ENCODE data around the gene SHISAL1.

Gene SHISAL1

DNA sequence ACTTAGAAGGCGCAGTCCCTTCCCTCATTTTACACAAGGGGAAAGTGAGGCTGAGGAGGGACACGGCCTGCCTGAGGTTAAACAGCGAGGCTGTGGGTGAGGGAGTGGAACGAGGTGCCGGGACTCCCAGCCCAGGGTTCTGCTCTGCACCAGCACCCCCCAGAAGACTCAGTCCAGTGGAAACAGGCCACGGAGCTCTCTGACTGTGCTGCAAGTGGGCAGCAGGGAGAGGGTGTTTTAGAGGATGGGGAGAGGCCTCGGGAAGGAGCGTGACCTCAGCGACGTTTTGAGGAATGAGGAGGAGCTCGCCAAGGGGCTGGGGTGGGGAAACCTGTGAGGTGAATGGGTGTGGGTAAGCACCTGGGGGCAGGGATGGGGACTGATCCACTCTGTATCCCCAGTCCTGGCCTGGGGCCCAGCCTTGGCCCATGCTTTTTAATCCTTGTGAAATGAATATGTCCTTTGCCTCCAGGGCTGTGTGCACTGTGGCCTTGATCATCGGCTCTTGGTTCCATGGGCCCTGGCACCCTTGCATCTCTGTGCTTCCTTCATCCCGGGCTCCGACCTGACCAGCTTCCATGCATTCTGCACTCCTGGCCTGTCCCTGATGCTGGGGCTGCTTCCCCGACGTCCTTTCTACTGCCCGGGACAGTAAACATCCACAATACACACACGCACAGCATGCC is 44.2 kb downstream of the SHISAL1 start:
- no peak for FAIRE-seq
- no peak for DNase-seq (ENCODE audit: extremely low spot score, insufficient read length, low read depth)

DNA sequence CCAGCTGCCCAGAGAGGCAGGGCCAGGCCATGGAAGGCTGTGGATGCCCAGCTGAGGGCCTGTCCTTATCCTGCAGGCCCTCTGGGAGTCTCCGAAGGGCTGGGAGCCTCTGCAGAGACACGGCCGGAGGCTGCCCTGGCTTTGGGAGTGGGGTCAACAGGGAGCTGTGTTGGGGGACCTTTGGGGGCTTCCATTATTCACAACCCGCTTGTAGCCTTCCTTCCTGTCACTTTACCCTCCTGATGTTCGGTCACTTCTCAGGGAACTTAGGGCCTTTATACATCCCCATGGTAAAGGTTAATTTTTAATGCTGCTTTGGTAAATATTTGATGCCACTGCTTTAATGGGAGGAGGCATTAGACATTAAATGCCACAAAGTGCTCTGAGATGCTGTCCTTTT is 44.9 kb downstream of the SHISAL1 start:
- no peak for DNase-seq (ENCODE audit: extremely low spot score, insufficient read length, low read depth)
- no peak for FAIRE-seq

DNA sequence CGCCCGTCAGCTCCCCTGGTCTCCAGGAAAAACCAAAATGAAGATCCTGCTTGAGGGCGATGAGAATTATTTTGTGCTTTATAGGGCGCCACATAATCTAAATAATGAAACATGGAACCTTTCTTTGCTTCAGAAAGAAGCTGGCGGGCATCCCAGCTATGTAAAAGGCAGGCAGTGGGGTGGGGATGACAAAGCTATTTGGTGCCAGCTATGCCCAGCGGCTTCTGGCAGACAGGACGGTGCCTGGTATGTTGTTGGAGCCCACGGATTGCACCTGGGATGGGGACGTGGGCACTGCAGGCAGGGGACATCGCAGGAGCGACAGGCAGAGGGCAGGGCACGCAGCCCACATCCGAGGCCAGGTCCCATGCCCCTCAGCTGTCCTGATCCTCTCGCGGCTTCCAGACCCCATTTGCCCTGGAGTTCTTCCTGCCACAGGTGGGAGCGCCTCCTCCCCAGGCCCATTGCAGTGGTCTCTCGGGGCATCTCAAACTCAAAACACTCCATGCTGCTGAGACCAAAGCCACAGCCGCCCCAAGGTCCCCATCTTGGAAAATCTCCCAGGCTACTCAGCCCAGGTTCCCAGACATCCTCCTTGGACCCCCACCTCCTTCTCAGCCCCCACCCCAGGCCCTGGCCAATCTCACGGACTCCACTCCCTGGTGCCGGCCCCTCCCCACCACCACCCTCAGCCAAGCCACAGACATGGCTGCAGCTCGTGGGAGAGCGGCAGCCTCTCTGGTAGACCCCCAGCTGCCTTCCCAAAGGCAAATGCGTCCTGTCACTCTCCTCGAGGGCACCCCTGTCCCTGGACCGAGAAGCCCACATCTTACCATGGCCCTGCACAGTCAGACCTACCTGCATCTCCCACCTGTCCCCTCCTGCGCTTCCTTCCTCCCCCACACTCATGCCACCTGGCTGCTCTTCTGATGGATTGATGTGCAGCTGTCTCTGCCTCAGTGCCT is 45.7 kb downstream of the SHISAL1 start:
- DNase-seq (ENCODE audit: extremely low spot score, insufficient read length, low read depth): no peak
- FAIRE-seq: no peak

DNA sequence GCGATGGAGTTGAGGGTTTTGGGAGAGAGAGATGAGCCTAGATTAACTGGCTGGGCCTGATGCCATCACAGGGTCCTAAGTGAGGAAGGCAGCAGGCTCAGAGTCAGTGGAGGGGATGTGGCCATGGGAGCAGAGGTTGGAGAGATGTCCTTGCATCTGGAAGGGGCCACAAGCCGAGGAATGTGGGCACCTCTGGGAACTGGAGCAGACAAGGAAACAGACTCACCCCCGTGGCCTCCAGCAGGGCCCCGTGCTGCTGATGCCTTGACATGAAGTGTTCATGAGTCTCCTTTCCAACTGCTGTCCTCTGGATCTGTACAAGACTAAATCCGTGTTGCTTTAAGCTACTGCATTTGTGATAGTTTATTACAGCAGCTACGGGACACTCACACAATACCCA is 49.2 kb downstream of the SHISAL1 start:
- FAIRE-seq (no peak), DNase-seq (ENCODE audit: extremely low spot score, insufficient read length, low read depth) (no peak)

DNA sequence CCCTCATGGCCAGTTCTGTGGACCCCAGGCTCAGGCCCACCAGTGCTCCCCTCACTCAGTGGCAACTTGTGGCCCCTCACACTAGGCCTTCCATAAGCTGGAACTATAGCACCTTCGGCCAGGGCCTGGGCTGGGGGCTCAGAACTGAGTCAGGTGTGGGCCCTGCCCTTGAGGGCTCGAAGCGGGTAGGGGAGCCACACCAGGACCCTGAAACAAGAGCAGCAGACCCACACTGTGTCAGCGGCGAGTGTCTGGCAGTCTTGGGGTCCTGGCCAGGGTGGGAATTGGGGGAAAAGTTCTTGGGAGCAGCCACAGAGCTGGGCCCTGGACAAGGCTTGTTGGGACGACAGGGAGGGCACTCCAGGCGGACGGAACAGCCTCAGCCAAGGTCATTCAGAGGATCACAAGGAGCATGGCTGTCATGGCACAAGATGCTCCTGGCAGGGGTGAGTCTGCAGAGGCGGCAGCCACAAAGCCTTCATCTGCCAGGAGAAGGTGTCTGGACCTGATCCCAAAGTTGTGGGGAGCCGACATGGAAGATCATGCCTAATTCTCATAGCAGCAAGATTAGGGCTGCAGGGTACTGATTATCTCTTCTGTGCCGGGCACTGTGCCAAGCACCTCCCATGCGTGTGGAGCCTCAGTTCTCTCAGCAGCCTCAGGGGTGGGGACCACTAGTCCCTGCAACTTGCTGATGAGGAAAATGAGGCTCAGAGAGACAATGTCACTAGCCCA is 50.7 kb downstream of the SHISAL1 start:
- DNase-seq (ENCODE audit: extremely low spot score, insufficient read length, low read depth) (no peak), FAIRE-seq (no peak)

DNA sequence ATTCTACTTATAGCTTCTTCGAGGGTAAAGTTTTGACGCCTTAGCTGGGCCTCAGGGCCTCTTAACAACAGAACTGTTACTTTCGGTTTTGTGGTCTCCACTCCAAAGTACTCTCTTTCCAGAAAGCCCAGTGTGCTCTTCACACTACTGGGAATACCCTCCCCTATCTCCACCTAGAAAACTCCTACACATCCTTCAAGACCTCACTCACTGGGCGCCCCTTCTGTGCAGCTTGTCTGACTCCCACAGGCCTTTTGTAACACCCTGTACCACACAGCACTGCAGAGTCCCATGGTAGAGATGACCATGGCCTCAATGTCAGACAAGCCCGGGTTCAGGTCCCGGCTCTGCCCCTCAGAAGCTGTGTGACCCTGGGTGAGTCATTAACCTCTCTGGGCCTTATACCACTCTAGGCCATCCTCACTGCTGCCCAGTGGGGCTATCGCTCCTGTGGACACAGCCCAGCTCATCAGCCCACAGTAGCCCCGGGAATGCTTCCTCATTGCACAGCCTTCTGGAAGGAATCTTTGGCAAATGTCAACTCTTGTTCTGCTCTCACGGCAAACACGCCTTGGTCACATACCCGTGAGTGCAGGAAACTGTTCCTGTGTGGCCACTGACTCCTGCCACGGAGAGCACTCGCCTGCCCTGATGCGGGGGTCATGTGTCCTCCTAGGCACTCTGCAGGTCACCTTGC is 51.4 kb downstream of the SHISAL1 start:
- no peak for DNase-seq (ENCODE audit: extremely low spot score, insufficient read length, low read depth)
- FAIRE-seq: no peak

DNA sequence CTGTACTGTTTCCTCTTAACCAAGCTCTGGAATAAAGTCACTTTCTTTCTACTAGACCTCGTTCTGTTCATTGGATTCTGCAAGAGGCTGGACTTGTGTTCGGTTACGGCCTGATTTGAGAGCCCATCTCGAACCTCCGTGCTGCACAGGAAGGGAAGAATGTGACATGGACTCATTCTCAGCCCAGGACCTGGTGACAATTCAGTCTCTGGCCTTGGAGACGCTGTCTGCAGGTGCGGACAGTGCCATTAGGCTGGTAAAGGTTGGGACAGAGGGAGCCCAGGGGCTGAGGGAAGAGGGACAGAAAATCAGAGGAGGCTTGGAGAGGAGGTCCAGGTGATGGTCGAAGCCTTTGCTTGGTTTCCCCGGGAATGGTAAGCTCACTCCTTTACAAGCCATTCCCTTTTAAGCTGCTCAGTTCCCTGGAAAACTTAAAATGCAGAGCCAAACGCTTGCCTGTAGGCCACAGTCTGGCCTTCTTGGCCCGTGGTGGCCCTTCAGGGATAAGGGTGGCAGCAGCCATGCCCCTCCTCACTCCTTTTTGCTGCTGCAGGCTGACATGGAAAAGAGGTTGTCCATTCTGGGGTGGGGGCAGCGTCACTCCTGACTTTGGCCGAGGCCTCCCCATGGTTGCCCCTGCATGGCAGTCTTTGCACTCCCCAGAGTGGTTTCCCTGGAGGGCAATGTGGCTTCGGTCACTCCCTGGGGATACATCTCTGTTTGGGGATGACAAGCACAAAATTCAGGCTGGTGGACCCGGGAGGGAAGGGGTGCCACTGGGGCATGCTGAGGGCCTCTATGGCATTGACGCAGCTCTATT is 52.3 kb downstream of the SHISAL1 start:
- FAIRE-seq (no peak), DNase-seq (ENCODE audit: extremely low spot score, insufficient read length, low read depth) (no peak)

DNA sequence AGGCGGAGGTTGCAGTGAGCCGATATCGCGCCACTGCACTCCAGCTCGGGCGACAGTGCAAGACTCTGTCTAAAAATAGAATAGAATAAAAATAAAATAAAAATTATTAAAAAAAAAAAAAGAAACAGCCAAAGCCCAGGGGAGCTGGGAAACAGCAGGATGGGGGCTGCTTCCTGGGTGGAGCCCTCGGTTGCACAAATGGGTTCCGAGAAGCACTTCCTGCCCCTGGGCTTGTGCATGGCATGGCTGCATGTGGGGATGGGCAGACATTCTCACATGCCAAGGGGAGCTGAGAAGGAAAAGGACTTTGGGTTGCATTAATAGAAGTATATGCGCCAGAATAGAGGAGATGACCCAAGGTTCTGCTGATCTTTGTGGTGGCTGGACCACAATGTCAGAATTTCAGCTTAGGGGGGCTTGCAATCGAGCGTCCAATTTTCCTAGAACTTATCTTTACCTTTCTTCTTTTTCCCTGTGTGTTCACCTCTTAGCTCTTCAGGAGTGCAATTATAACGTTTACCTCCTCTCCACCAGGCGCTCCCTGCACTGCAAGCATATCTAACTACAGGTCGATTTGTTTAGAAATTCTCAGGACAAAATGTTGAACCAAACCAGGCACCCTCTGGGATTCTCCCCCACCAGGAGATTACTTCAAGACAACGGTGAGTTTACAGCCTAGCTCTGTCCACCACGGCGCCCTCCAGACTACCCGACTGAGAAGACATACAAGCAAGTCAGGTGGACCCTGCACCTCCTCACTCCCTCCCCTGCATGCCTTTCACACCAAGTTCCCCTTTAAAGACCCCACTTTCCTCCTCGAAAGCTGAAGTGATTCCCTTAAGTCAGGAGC is 53.2 kb downstream of the SHISAL1 start:
- DNase-seq (ENCODE audit: extremely low spot score, insufficient read length, low read depth): no peak
- FAIRE-seq: no peak

DNA sequence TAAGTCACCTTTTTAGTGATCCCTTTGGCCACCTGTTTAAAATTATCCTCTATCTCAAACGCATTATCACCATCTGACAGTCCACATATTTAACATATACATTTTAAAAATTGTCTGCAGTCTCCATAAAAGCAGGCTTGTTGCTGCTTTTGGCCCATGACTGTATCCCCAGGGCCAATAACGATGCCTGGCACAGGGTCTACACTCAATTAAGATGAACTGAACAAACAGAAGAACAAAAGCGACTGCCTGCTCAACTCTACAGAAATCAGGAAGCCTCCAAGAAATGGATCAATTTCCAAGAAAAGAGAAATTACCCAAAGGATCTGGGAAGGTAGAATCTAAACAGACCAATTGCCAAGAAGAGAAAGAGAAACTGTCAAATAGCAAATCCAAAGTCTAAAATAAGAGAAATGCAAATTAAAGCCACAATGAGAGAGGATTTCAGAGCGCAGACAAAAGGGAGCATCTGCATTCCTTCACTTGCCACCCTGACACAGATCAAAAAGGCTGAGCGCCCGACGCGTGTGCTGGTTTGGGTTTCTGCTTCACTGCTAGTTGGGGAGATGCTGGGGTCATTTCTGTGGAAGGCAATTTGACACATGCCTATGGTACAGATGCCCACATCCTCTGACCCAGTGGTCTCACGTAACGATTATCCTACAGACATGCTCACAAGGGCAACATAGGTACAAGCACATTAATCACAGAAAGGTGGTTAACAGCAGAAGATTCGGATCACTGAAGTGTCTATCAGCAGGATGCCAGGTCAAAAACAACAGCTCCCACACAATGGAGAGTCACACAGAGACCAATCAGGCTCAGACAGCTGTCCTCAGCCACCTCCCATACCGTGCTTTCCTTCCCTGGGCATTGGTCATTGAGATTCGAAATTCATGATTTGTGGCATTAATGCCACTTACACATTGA is 55.9 kb downstream of the SHISAL1 start:
- FAIRE-seq: no peak
- no peak for DNase-seq (ENCODE audit: extremely low spot score, insufficient read length, low read depth)

DNA sequence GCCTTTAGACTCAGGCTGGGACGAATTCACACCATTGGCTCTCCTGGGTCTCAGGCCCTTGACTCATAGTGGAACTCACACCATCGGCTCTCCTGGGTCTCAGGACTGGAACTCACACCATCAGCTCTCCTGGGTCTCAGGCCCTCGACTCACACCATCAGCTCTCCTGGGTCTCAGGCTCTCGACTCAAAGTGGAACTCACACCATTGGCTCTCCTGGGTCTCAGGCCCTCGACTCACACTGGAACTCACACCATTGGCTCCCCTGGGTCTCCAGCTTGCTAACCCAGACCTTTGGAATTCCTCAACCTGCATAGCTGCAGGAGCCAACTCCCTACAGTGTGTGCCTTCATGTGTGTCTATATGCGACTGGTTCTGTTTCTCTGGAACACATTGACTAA is 56.7 kb downstream of the SHISAL1 start:
- FAIRE-seq: no peak

DNA sequence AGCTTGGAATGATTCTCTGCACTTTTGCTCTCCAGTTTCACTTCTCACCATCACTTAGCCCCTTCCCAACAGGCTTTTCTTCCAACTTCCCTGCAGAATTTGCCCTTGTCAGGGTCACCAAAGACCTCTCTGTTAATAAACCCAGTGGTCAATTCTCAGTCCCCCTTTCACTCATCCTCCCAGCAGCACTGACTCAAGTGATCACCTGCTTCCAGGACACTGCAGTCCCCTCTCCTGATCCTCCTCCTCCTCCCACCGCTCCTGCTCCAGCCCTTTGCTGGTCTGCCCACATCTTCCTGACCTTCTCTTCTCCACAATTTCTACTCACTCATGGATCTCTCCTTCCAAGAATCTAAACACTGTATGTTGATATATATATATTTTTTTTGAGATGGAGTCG is 57.9 kb downstream of the SHISAL1 start:
- DNase-seq (ENCODE audit: extremely low spot score, insufficient read length, low read depth) (no peak), FAIRE-seq (no peak)

More for the DNA sequence above, 56.7 kb downstream of the SHISAL1 start:
- no peak for DNase-seq (ENCODE audit: extremely low spot score, insufficient read length, low read depth)

DNA sequence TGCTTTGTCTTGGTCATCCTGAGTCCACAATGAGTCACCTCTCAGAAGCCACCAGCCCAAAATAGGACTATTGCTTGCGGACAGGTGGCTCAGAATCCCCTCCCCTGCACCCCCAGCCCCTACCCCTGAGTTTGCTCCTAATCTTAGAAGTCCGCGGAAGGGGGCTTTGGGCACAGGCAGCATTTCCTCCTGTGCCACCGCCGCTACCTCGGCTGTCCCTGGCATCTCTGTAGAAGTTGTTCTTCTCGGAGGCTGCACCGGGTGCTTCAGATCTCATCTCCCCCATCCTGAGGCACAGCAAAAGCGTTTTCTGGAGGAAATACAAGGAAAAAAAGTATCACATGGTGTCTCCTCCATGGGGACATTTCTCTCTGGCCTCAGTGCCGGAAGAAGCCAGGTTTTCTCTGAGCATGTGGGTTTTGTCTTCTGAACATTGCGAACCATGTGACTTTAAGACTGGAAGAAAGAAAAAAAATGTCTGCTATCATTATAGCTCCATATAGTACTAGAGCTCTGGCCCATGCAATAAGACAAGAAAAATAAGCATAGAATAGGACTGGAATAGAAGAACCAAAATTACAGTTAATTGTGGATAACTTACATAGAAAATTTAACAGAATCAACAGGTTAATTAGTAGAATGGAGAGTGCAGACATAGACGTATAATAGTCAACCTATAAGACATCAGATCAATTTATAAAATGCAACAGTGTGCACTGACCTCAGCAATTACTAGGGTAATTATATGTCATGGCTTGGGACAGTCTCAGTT is 63.2 kb downstream of the SHISAL1 start:
- DNase-seq (ENCODE audit: extremely low spot score, insufficient read length, low read depth) (no peak), FAIRE-seq (no peak)

DNA sequence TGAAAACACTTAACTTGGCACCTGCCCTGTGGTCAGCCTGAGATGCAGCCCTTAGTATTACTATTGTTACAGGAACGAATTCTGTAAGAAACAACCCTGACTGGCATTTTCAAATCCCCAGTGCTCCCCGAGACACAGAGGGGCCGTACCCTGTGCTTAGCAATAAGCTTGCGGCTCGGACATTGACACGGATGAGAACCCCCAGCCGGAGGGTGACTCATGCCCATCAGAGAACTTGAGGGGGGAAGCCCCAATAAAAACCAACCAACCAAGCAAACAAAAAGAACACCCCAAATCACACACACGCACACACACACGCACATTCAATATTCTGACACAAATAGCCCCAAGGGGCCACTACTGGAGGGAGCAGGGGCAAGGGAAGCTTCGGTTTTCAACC is 63.8 kb downstream of the SHISAL1 start:
- FAIRE-seq: no peak

DNA sequence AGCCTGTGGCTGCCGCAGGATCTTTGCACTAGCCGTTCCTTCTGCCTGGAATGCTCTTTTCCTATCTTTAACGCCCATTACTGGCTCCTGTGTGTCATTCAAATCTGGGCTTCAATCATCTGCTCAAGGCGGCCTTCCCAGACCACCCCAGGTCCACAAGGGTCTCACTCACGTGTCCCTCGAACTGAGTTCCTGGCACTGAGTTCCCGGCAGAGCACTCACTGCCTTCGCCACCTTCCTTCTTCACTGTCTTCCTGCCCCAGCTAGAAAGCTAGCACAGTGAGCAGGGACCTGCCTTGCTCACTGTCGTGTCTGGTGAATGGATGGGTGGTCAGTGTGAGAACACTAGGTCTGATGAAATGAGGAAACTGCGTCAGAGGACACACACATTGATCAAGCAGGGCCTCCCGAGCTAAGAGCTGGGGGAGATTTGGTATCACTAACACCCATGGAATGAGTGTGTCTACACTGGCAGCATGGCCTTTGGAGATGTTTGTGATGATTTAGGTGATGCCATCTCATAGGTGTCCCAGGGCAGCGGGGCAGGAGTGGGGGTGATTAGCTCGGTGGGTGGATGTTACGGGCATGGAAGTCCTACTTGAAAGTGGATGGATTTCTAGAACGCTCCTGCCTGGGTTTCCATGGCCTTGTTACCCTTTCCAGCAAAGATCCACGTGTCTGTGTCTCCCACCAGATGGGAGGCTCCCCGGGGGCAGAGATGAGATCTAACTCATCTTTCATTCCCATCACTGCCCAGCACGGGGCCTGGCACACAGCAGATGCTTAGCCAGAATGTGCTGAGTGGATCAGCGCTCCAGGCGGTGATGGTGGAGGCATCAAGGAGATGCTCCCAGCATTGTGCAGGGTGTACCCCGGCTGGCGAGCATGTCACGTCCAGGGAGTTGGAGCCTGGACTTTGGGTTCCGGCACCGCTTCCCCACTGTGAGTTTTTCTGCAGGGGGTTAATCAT is 64.5 kb downstream of the SHISAL1 start:
- no peak for DNase-seq (ENCODE audit: extremely low spot score, insufficient read length, low read depth)
- FAIRE-seq: no peak

More for the DNA sequence above, 63.8 kb downstream of the SHISAL1 start:
- DNase-seq (ENCODE audit: extremely low spot score, insufficient read length, low read depth): no peak

DNA sequence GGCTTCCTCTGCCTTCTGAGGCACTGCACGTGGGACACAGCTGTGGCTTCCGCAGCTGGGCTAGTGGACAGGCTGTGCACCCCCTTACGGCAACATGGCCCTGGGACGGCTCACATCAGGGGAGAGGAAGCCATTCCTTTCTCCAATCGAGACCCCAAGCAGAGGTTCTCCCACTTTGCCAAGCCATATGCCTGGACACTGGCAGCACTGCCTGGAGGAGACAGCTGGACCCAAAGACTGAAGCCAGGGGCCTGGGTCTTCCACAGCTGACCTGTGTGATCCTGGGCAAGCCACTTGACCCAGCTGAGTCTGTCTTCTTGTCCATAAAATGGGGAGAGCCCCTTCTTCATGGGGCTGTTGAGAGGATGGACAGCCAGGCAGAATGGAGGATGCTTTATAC is 65.4 kb downstream of the SHISAL1 start:
- FAIRE-seq (no peak), DNase-seq (ENCODE audit: extremely low spot score, insufficient read length, low read depth) (no peak)

All from GM18507 (cell line).